ENCODE measurements around the gene NINJ2.

NINJ2 gene

DNA sequence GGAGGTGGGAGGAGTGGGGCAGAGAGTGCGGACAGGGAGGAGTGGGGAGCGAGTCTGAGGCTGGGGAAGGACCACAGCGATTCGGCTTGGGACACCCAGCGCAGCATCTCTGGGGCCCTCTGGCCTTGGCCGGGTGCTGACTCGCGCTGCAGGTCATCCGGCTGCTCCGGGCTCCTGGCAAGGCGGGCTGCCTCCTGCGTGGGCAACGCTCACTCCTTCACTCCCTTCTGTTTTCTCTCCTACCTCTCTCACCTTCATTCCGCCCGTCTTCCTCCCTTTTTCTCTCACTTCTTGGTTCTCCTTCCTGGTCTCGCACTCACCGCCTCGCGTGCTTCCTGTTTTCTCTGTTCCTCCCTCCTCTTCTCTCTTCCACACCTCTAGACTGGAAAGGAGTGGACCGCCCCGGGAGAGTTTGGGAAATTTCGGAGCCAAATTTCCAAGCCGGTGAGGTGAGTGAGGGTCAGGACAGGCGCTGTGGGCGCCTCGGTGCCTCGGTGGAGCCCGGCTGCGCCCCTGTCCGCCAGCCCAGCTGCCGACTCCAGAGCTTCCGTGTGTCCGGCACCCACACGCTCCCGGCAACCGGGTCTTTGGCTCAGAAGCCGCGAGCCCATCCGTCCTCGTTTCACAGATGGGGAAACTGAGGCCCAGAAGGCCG, 116.9 kb downstream of the NINJ2 start:
- DNase-seq, result no peak

- DNase-seq, result no peak
These were observed 117.4 kb downstream of the NINJ2 start for GRCh38 chr12:545835-546234.

DNA sequence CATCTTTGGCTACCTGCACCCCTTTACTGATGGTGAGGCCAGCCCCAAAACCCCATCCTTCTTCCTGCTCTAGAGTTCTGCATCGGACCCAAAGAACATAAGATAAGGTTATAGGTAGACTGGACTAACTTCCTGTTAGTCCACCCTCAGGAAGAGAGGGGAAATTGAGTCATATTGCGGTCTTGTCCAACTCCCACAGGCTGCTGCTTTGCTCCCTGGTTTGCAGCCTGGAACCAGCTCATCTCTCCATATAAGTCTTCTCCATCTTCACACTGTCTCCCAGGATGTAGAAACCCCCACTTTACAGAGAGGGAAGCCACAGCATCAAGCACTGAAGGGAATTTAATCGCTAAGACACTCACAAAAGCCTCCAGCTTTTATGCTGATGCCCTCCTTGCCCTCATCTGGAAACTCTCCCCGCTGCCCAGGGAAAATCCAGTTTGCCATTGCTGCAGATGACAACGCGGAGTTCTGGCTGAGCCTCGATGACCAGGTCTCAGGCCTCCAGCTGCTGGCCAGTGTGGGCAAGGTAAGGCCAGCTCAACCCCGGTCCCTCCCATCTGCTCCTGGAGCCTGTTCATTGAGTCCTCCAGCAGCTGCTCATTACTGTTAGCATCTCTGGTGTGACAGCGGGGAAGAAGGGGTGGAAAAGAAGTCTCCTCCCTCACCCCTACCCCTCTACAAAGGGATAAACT, 118.2 kb downstream of the NINJ2 start:
- no peak for DNase-seq

DNA sequence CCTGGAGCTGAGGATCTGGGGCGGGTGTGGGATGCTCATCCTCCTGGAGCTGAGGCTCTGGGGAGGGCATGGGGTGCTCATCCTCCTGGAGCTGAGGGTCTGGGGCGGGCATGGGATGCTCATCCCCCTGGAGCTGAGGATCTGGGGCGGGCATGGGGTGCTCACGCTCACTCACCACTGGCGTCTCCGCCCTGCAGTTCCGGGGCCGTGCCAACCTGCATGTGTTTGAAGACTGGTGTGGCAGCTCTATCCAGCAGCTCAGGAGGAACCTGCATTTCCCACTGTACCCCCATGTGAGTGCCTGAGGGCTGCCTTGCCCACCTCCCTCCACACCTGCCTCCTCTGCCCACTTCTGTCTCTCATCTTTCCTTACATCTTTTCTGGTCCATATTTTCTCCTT, 119.1 kb downstream of the NINJ2 start:
- DNase-seq, result no peak

GRCh38 chr12:543114-543451, 120.2 kb downstream of the NINJ2 start:
- DNase-seq, result no peak

DNA sequence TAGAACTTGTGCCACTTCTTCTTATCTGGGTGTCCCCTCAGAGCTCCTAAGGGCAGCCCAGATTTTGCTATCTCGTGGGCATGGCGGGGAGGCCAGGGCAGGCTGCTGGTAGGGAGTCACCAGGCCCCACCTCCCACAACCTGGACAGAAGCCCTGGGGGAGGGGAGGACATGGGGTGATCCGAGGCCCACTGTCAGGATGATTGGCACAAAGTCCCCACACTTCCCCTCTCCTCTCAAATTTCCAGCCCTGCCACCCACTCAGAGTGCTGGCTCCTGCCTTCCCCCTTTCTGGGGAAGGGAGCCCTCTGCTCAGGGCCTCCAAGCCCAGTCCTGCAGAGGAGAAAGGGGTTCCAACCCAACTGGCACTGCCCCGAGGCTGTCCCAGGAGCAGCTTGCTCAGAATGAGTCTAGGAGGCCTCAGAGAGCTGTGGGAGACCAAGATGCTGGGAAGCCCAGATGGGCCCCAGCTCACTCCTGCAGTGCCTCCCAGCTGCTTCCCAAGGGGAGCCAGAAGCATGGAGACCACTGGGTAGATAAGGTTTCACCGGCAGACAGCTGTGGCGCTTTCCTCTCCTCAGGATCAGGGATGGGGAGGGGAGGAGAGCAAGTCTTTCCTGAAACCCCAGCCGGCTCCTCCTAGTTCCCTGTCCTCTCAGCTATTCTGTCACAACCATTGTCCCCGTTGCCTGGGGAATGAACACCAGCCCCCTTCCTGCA, 120.7 kb downstream of the NINJ2 start:
- no peak for DNase-seq

DNA sequence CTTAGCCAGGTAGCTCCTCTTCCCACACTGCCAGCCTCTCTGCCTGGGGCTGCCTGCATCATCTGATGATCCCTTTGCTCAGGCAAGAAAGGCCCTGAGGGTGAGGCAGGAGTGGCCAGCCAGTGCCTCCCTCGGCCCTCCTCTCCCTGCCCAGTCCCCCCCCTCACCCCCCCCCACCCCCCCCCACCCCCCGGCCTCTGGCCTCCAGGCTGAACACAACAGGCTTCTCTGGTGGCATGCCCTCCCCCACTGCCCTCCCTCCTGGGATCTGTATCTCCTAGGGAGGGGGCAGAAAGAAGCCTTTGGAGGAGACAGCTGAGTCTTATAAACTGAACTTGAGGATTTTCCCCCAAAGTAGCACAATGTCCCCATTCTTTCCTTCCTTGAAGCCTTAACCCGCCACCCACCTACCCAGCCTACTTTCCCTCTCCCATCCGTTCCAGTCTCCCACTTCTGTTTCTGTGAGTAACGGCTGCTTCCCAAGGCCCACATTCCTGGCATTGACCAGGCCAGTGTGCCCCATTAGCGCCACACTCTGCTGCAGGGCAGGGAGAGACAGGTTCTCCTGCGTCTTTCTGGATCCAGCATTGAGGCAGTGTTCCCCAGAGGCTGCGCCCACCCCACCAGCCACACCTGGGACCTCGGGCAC, 121.4 kb downstream of the NINJ2 start:
- DNase-seq, result no peak

DNA sequence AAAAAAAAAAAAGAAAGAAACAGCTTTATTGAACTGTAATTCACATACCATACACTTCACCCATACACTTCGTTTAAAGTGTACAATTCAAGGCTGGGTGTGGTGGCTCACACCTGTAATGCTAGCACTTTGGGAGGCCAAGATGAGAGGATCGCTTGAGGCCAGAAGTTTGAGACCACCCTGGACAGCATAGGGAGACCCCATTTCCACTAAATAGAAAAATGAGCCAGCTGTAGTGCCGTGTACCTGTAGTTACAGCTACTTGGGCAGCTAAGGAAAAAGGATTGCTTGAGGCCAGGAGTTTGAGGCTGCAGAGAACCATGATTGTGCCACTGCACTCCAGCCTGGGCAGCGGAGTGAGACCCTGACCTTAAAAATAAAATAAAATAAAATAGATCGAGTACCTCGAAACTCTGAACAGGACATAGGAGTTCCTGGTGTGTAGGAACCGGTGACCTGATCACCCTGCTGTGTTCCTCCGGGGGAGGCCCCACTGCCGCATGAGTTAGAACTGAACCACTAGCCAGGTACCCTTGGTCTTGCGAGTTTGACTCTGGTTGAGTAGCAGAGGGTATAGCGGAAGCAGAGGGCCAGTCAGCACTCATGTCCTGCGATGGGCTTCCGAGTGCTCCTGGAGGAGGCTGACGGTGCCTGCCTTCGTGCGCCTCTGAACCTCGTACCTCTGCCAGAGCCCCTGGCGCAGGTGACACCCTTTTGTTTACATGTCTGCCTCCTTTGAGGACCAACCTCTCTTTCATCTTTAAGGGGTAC, 123.5 kb downstream of the NINJ2 start:
- no peak for DNase-seq

GRCh38 chr12:538731-539539, 124.3 kb downstream of the NINJ2 start:
- peak; percentile 44 for DNase-seq

GRCh38 chr12:537772-538171, 125.5 kb downstream of the NINJ2 start:
- DNase-seq, result no peak

- DNase-seq, result no peak
These were observed 126.4 kb downstream of the NINJ2 start for GRCh38 chr12:536751-537245.

GRCh38 chr12:535396-535795, 127.8 kb downstream of the NINJ2 start:
- DNase-seq, result no peak

DNA sequence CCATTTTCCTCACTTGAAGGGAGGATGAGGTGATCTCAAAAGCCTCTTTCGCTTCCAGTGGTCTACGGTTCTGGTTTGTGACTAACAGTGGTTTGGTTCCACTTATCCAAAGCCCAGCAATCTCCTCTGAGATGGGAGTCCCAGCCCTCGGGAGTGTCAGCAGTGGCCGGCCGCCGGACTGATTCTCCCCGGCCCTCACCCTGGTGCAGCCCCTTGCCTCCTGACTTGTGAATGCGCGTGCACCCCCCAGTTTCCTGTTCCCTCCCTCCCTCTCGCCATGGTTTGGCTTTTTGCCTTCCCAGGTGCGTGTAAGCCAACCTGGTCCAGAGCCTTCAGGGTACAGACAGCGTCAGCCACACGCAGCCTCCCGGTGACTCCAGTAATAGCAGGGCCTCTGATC, 129.0 kb downstream of the NINJ2 start:
- no peak for DNase-seq

GRCh38 chr12:533718-534117, 129.5 kb downstream of the NINJ2 start:
- no peak for DNase-seq

DNA sequence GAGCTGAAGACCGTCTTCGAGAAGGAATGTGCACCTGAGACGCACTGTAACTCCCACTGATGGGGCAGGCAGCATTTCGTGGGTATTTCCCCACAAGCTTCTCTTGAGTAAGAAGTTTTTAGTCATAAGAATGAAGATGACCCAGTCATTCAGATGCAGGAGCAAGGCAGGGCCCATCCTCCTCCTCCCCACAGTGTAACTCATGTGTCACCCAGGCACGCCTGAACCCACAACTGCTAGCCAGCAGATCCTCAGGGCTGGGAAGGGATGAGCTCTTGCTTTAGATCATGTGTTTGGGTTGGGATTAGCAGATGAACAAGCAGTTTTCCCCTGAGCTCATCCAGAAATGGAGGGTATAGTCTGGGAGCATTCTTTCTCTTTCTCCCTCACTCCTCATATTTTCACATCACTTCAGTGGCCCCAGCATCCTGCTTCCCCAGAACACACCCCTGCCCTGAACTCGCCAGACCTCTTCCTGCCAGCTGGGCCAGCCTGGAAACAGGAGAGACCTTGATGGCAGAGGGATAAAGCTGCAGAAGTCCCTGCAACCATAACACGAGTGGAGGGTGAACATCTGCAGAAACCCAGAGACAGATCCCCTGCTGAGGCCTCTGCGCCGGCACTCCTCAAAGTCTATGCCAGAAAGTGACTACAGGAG, 130.2 kb downstream of the NINJ2 start:
- no peak for DNase-seq

DNA sequence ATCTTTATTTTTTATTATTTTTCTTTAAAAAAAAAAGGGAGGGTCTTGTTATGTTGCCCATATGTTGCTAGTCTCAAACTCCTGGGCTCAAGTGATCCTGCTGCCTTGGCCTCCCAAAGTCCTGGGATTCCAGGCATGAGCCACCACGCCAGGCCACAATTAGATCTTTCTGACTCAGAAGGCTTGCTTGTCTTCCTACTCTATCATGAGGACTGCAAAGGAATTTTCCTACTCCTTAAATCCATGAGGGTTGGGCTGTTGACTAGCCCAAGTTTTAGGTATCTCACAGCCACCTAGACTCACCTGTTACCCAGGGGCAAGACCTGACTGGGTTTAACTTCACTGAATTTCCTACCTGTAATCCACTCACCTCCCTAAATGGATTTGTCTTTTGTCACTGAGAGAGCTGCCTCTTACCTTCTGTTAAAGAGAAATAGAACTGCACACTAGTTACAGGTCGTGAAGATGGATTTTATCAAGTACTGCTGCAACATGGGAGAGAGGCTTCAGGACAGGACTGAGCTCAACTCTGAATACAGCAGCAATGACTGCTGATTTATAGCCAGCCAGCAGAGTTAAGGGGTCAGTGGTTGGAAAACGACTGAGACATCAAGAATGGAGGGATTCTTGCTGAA, 131.2 kb downstream of the NINJ2 start:
- no peak for DNase-seq

- no peak for DNase-seq
These were observed 132.4 kb downstream of the NINJ2 start for GRCh38 chr12:530821-531220.

DNA sequence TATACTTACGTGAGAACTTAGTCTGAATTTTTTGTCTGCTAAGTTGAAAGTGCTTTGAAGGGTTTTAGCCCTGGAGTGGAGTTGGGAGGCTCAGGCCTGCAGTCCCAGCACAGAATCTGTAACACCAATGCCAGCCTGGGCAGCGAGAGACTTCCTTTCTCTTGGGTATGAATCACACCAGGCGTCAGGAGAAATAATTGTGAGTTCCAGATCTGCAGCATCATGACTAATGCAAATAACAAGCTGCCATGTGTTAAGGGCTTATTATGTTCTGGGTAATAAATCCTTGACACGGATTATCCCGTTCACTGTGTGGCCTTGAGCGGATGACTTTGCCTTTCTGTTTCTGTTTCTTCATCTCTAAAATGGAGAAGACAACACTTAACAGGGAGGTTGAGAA, 132.9 kb downstream of the NINJ2 start:
- no peak for DNase-seq

DNA sequence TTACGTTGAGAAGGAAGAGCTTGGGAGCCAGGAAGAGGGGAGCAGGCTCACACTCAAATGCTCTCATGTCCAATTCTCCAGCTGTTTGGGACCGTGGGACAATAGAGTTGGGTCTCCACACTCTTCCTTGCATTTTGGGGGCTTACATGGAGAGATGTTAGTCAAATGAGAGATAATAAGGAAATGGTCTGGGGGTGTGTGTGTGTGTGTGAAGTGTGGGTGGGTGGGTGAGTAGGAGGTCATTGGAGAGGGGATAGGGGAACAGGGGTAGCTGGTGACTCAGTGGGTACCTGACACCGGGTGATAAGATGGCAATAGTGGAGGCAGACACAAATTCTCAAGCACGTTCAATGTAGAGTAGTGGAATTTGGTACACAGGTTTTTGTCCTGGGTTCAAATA, 135.5 kb downstream of the NINJ2 start:
- DNase-seq, result no peak

DNA sequence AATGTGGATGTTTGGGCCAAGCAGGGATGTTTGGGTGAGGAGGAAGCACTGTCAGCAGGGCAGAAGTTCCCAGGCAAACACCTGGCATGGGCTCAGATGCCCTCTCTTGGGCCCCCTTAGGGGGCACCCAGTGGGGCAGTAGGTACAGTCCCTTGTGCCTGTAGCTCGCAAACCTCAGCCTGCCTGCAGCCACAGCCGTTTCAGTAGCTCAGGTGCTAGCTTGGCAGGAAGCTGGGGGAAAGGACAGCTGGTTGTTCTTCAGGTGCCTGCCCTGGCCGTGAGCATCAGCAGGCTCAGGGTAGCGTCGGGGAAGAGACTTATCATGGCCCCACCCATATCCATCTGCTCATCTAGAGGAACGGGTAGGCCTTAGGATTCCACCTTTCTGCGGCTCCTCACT, 136.0 kb downstream of the NINJ2 start:
- no peak for DNase-seq

- no peak for DNase-seq
These were observed 137.2 kb downstream of the NINJ2 start for GRCh38 chr12:526089-526488.

Data from NCI-H1092 (cell line).